GM06990 (cell line): ENCODE results near the gene SIRPD.

Experiments
- DNase-seq: peaks from one replicate; pipeline ENCODE4 v3.0.0-alpha.2; 2011; ENCODE audit not compliant: insufficient read length; ENCODE audit errors: extremely low read depth
- H3K27me3 ChIP-seq: replicated peaks from 2 replicates; pipeline ENCODE4 v1.6.0; 2011; ENCODE audit warnings: low read length; ENCODE audit not compliant: control insufficient read depth, insufficient read depth
- H3K36me3 ChIP-seq: 2 replicates; pipeline ENCODE4 v1.5.1; 2011; ENCODE audit warnings: low read length; ENCODE audit not compliant: control insufficient read depth, insufficient read depth
- H3K4me3 ChIP-seq: replicated peaks from 2 replicates; pipeline ENCODE4 v1.5.1; 2011; ENCODE audit warnings: low read depth, mild to moderate bottlenecking, control low read depth, low read length
- TF ChIP-seq, protein P1 (sequence below): IDR thresholded peaks from 2 replicates; pipeline ENCODE4 v1.5.1; 2011; ENCODE audit warnings: low read length, control low read depth, mild to moderate bottlenecking, inconsistent platforms; ENCODE audit not compliant: insufficient read depth, poor library complexity, severe bottlenecking

Gene SIRPD

DNA sequence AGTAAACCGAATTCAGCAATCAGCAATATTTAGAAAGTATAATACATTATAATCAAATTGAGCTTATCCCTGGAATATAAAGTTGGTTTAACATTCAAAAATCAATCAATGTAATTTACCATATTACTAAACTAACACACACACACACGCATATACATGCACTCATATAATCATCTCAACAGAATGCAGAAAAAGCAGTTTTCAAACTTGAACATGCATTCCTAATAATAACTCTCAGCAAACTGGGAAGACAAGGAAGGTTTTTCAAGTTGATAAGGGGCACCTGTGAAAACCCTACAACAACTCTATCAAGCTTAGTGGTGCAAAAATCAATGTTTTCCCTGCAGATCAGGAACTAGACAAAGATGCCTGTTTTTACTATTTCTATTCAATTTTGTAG lies 70.9 kb downstream of the SIRPD start:
- TF ChIP-seq, protein P1, sequence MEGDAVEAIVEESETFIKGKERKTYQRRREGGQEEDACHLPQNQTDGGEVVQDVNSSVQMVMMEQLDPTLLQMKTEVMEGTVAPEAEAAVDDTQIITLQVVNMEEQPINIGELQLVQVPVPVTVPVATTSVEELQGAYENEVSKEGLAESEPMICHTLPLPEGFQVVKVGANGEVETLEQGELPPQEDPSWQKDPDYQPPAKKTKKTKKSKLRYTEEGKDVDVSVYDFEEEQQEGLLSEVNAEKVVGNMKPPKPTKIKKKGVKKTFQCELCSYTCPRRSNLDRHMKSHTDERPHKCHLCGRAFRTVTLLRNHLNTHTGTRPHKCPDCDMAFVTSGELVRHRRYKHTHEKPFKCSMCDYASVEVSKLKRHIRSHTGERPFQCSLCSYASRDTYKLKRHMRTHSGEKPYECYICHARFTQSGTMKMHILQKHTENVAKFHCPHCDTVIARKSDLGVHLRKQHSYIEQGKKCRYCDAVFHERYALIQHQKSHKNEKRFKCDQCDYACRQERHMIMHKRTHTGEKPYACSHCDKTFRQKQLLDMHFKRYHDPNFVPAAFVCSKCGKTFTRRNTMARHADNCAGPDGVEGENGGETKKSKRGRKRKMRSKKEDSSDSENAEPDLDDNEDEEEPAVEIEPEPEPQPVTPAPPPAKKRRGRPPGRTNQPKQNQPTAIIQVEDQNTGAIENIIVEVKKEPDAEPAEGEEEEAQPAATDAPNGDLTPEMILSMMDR, result no peak

DNA sequence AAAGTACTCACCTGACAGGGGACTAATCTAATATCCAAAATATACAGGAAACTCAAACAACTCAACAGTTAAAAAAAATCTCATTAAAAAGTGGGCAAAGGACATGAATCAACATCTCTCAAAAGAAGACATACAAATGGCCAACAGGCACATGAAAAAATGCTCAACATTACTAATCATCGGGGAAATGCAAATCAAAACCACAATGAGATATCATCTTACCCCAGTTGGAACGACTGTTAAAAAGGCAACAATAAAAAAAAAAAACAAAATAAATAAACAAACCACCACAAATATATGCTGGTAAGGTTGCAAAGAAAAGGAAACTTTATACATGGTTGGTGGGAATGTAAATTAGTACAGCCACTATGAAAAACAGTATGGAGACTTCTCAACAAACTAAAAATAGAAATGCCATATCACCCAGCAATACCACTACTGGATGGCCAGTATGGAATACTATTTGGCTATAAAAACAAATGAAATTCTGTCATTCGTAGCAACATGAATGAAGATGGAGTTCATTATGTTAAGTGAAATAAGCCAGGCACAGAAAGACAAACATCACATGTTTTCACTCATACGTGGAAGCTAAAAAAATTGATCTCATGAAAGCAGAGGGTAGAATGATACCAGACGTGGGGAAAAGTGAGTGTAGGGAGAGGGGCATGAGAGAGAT lies 72.9 kb downstream of the SIRPD start:
- TF ChIP-seq, protein P1, result no peak
- no peak for DNase-seq
- H3K4me3 ChIP-seq, result no peak overlapping the region
- H3K36me3 ChIP-seq, result no peaks in the 10 kb centered on the region
- peaks cover under 1% of the 10 kb centered on the region; the same call in 1 of the 2 replicates for H3K27me3 ChIP-seq

More for the DNA sequence above, 70.9 kb downstream of the SIRPD start:
- Histone ChIP-seq H3K27me3 (no peaks in the 10 kb centered on the region), H3K36me3 (no peaks in the 10 kb centered on the region), H3K4me3 (no peak overlapping the region)
- DNase-seq, result no peak
